HCT116 (cell line): Measurements from ENCODE around the gene OVOL2. TPM values are rescaled to one million over a fixed set of nuclear protein-coding genes. Genes with fewer than 3 reads are reported as not detected.

Source experiments
- ATAC-seq: fragments of 200-7000 bp; cut with Tn5 transposase; 2 replicates; pipeline ENCODE4 v1.9.1; 2020; ENCODE audit warnings: mild to moderate bottlenecking, moderate library complexity
- BruUV-seq: library from RNA; stranded (reverse); fragments of 400-500 nt; replicated peaks from 2 replicates; lab custom pipeline; 2021; lab: Mats Ljungman, UMichigan
- CTCF ChIA-PET: fragments of 300-600 bp; sonication (Branson Sonifier 250); formaldehyde crosslinking; loops from one replicate; lab custom pipeline; 2021; ENCODE audit warnings: antibody characterized with exemption; lab: Charles Lee
- POLR2A ChIA-PET: fragments of 300-600, 350-600 bp; sonication (Branson Sonifier 250); formaldehyde crosslinking; loops from one replicate; lab custom pipeline; 2021; ENCODE audit warnings: antibody characterized with exemption; lab: Charles Lee
- RAD21 ChIA-PET, 2 experiments: fragments of 300-600 bp; sonication (Branson Sonifier 250); formaldehyde crosslinking; loops; one replicate each; lab custom pipeline; 2023; ENCODE audit warnings: low total read pairs in 2 of 2; ENCODE audit not compliant: uncharacterized antibody in 2 of 2, unreplicated experiment in 2 of 2, low non-redundant PET in 1 of 2; lab: Charles Lee
- DNase-seq: peaks from one replicate; pipeline ENCODE4 v3.0.0-alpha.2; 2010; ENCODE audit warnings: low read depth, low spot score
- H2AFZ ChIP-seq: fragments of 200-600 bp; shearing (Covaris generic), sonication (generic); 2 replicates; pipeline ENCODE4 v1.6.1; 2017; ENCODE audit warnings: low read depth, mixed run types, mixed read lengths, antibody characterized with exemption, low read length; ENCODE audit not compliant: poor library complexity, severe bottlenecking
- H3K27ac ChIP-seq: 2 replicates; pipeline ENCODE4 v1.5.1; 2012; ENCODE audit warnings: low read depth, low read length
- H3K27me3 ChIP-seq: fragments of 200-600 bp; sonication (generic); 2 replicates; pipeline ENCODE4 v1.6.1; 2016; ENCODE audit warnings: mixed run types, low read length, mixed read lengths; ENCODE audit not compliant: insufficient read depth
- H3K36me3 ChIP-seq, 2 experiments: fragments of 200-500 bp in 1 of 2; fragments of 200-600 bp in 1 of 2; sonication (Bioruptor generic) in 1 of 2; sonication (generic) in 1 of 2; 2 replicates each; pipeline versions ENCODE4 v1.5.1 to v1.6.1; 2014 to 2016; ENCODE audit warnings: low read length in 2 of 2, inconsistent platforms in 1 of 2, mixed read lengths in 1 of 2, mixed run types in 1 of 2; ENCODE audit not compliant: insufficient read depth in 2 of 2, control insufficient read depth in 1 of 2
- H3K4me1 ChIP-seq, 2 experiments: fragments of 200-600 bp in 1 of 2; sonication (generic) in 1 of 2; 2 replicates each; pipeline versions ENCODE4 v1.5.1 to v1.6.1; 2012 to 2017; ENCODE audit warnings: low read length in 2 of 2, inconsistent platforms in 1 of 2, mild to moderate bottlenecking in 1 of 2, mixed read lengths in 1 of 2, mixed run types in 1 of 2, moderate library complexity in 1 of 2; ENCODE audit not compliant: insufficient read depth in 2 of 2, control insufficient read depth in 1 of 2
- H3K4me2 ChIP-seq: fragments of 200-600 bp; sonication (generic); 2 replicates; pipeline ENCODE4 v1.6.1; 2017; ENCODE audit warnings: mixed run types, low read length, mixed read lengths
- H3K4me3 ChIP-seq, 2 experiments: fragments of 200-600 bp in 1 of 2; sonication (generic) in 1 of 2; replicated peaks in 1 of 2; 2 replicates each; pipeline ENCODE4 v1.5.1; 2011 to 2016; ENCODE audit warnings: low read length in 2 of 2, control low read depth in 1 of 2, low read depth in 1 of 2, mild to moderate bottlenecking in 1 of 2, mixed read lengths in 1 of 2, mixed run types in 1 of 2
- H3K79me2 ChIP-seq: fragments of 200-600 bp; sonication (generic); 2 replicates; pipeline ENCODE4 v1.6.1; 2017; ENCODE audit warnings: mild to moderate bottlenecking, mixed run types, low read length, moderate library complexity, mixed read lengths; ENCODE audit not compliant: insufficient read depth
- H3K9ac ChIP-seq: fragments of 200-600 bp; sonication (generic); 2 replicates; pipeline ENCODE4 v1.6.1; 2016; ENCODE audit warnings: low read length, mixed read lengths
- H3K9me2 ChIP-seq: fragments of 200-600 bp; sonication (generic), shearing (Covaris generic); 2 replicates; pipeline ENCODE4 v1.6.1; 2017; ENCODE audit warnings: mixed run types, mild to moderate bottlenecking, moderate library complexity; ENCODE audit not compliant: insufficient read depth
- H3K9me3 ChIP-seq, 2 experiments: fragments of 200-500 bp in 1 of 2; fragments of 200-600 bp in 1 of 2; sonication (Bioruptor generic) in 1 of 2; sonication (generic) in 1 of 2; 2 replicates each; pipeline ENCODE4 v1.6.1; 2014 to 2017; ENCODE audit warnings: low read length in 2 of 2, mixed read lengths in 2 of 2, inconsistent platforms in 1 of 2, low read depth in 1 of 2, mild to moderate bottlenecking in 1 of 2, mixed run types in 1 of 2, moderate library complexity in 1 of 2; ENCODE audit not compliant: control insufficient read depth in 1 of 2, insufficient read depth in 1 of 2
- H4K20me1 ChIP-seq: fragments of 200-600 bp; sonication (generic), shearing (Covaris generic); 2 replicates; pipeline ENCODE4 v1.6.1; 2017; ENCODE audit warnings: mixed run types, mild to moderate bottlenecking, moderate library complexity; ENCODE audit not compliant: insufficient read depth
- CBX3 ChIP-seq: IDR thresholded peaks from 2 replicates; pipeline ENCODE4 v1.6.1; 2012; ENCODE audit warnings: low read depth
- CEBPB ChIP-seq: IDR thresholded peaks from 2 replicates; pipeline ENCODE4 v1.6.1; 2012; ENCODE audit warnings: low read depth
- EGR1 ChIP-seq: IDR thresholded peaks from 2 replicates; pipeline ENCODE4 v1.6.1; 2012; ENCODE audit warnings: low read depth
- ELF1 ChIP-seq: IDR thresholded peaks from 2 replicates; pipeline ENCODE4 v1.6.1; 2012; ENCODE audit warnings: low read depth, borderline replicate concordance
- EZH2phosphoT487 ChIP-seq: fragments of 200-600 bp; IDR thresholded peaks from 2 replicates; pipeline ENCODE4 v1.6.1; 2018; ENCODE audit warnings: antibody characterized with exemption, borderline replicate concordance
- FOSL1 ChIP-seq: IDR thresholded peaks from 2 replicates; pipeline ENCODE4 v1.6.1; 2012; ENCODE audit warnings: low read depth
- JUND ChIP-seq: IDR thresholded peaks from 2 replicates; pipeline ENCODE4 v1.6.1; 2012
- POLR2A ChIP-seq: IDR thresholded peaks from 2 replicates; pipeline ENCODE4 v1.7.0; 2011; ENCODE audit warnings: borderline replicate concordance; ENCODE audit not compliant: insufficient read depth, insufficient read length; ENCODE audit errors: extremely low read depth
- RAD21 ChIP-seq: IDR thresholded peaks from 2 replicates; pipeline ENCODE4 v1.6.1; 2012; ENCODE audit warnings: low read depth, mild to moderate bottlenecking
- REST ChIP-seq: IDR thresholded peaks from 2 replicates; pipeline ENCODE4 v1.6.1; 2012; ENCODE audit warnings: low read depth
- SP1 ChIP-seq: IDR thresholded peaks from 2 replicates; pipeline ENCODE4 v1.6.1; 2012; ENCODE audit warnings: low read depth
- SRF ChIP-seq: IDR thresholded peaks from 2 replicates; pipeline ENCODE4 v1.6.1; 2012; ENCODE audit warnings: low read depth
- TCF7L2 ChIP-seq: IDR thresholded peaks from 2 replicates; pipeline ENCODE4 v1.7.0; 2011; ENCODE audit warnings: borderline replicate concordance, inconsistent platforms; ENCODE audit not compliant: insufficient read depth, insufficient read length; ENCODE audit errors: extremely low read depth
- YY1 ChIP-seq: IDR thresholded peaks from 2 replicates; pipeline ENCODE4 v1.6.1; 2011; ENCODE audit warnings: low read length, low read depth, moderate library complexity, mild to moderate bottlenecking; ENCODE audit not compliant: insufficient replicate concordance; ENCODE audit errors: extremely low read depth
- ZBTB33 ChIP-seq: IDR thresholded peaks from 2 replicates; pipeline ENCODE4 v1.6.1; 2011; ENCODE audit warnings: mild to moderate bottlenecking, low read length, moderate library complexity; ENCODE audit not compliant: insufficient replicate concordance; ENCODE audit errors: extremely low read depth
- ZFX ChIP-seq: fragments of 450-650 bp; IDR thresholded peaks from 2 replicates; pipeline ENCODE4 v1.6.1; 2017
- ZNF274 ChIP-seq: fragments of 200-500 bp; sonication (Bioruptor generic); IDR thresholded peaks from 2 replicates; pipeline ENCODE4 v1.6.1; 2014; ENCODE audit warnings: mild to moderate bottlenecking, low read depth, low read length, inconsistent platforms
- intact Hi-C: fragments of 100-400 bp; cut with micrococcal nuclease; formaldehyde crosslinking; loops from 2 replicates; pipeline ENCODE4 v1.10.0; 2022
- total RNA-seq: library from RNA; stranded (reverse); gene quantifications from one replicate; pipeline ENCODE4 v1.2.1, GENCODE V29; 2021; ENCODE audit not compliant: unreplicated experiment

Gene OVOL2
- total RNA-seq, 1 experiment from 2014 or later = 0.86 TPM

GRCh38 chr20:18031050-18031449 lies 26.7 kb downstream of the OVOL2 start:
- DNase-seq (no peak), ATAC-seq (no peak)
- Histone ChIP-seq H3K4me2 (no peak overlapping the region), H3K4me3 (no peak overlapping the region), H4K20me1 (no peaks in the 10 kb centered on the region), H3K9ac (no peak overlapping the region), H3K36me3 (no peaks in the 10 kb centered on the region), H3K4me1 (peaks cover 0 to 3% of the 10 kb centered on the region in 2 experiments; a peak in 1 of 4 replicates), H2AFZ (no peak overlapping the region), H3K9me3 (no peaks in the 10 kb centered on the region), H3K9me2 (no peaks in the 10 kb centered on the region), H3K27me3 (no peaks in the 10 kb centered on the region), H3K79me2 (no peaks in the 10 kb centered on the region), H3K27ac (no peak overlapping the region)
- TF ChIP-seq TCF7L2 (no peak), EGR1 (no peak), JUND (no peak)
- CTCF ChIA-PET = no interaction called here
- POLR2A ChIA-PET = no interaction called here
- RAD21 ChIA-PET = no interaction called here
- intact Hi-C loops = no loop called here
- BruUV-seq = no TSS peak

GRCh38 chr20:18030020-18030419 lies 27.7 kb downstream of the OVOL2 start:
- Histone ChIP-seq H4K20me1 (no peaks in the 10 kb centered on the region), H3K79me2 (no peaks in the 10 kb centered on the region), H2AFZ (no peak overlapping the region), H3K27ac (no peak overlapping the region), H3K9me2 (no peaks in the 10 kb centered on the region), H3K4me2 (no peak overlapping the region), H3K9me3 (no peaks in the 10 kb centered on the region), H3K9ac (no peak overlapping the region), H3K4me3 (no peak overlapping the region), H3K36me3 (no peaks in the 10 kb centered on the region), H3K27me3 (no peaks in the 10 kb centered on the region), H3K4me1 (peaks cover 0 to 3% of the 10 kb centered on the region in 2 experiments; a peak in 1 of 4 replicates)
- BruUV-seq = no TSS peak
- ChIA-PET CTCF (no interaction called here), POLR2A (no interaction called here), RAD21 (no interaction called here)
- DNase-seq (no peak), ATAC-seq (no peak)
- intact Hi-C loops = no loop called here
- TF ChIP-seq YY1 (no peak), CBX3 (no peak), REST (no peak), EGR1 (no peak), ELF1 (no peak), JUND (no peak), POLR2A (no peak), CEBPB (no peak), SRF (no peak), SP1 (no peak), ZBTB33 (no peak), FOSL1 (no peak), ZFX (no peak), ZNF274 (no peak), EZH2phosphoT487 (no peak), TCF7L2 (no peak), RAD21 (no peak)
